Neuron (in vitro differentiated cells): ENCODE data around the gene HECA.
"Not testable (repeated sequence)": the region's sequence is repeated elsewhere in the genome, so short reads cannot be mapped to it uniquely, and the experiment has no call there.

Experiments
- H2AFZ ChIP-seq: one replicate; pipeline ENCODE4 v1.6.1; 2013; ENCODE audit warnings: low read depth, mild to moderate bottlenecking, inconsistent platforms, low read length, moderate library complexity
- H3K27me3 ChIP-seq: one replicate; pipeline ENCODE4 v1.6.1; 2013; ENCODE audit warnings: low read length; ENCODE audit not compliant: insufficient read depth
- H3K36me3 ChIP-seq: one replicate; pipeline ENCODE4 v1.6.1; 2013; ENCODE audit warnings: low read length; ENCODE audit not compliant: insufficient read depth
- H3K4me1 ChIP-seq: one replicate; pipeline ENCODE4 v1.6.1; 2013; ENCODE audit warnings: low read length; ENCODE audit not compliant: insufficient read depth
- H3K4me3 ChIP-seq: 2 replicates; pipeline ENCODE4 v1.5.1; 2013; ENCODE audit warnings: mild to moderate bottlenecking, low read length, moderate library complexity
- H3K9me3 ChIP-seq: one replicate; pipeline ENCODE4 v1.6.1; 2013; ENCODE audit warnings: low read length

The HECA gene

DNA sequence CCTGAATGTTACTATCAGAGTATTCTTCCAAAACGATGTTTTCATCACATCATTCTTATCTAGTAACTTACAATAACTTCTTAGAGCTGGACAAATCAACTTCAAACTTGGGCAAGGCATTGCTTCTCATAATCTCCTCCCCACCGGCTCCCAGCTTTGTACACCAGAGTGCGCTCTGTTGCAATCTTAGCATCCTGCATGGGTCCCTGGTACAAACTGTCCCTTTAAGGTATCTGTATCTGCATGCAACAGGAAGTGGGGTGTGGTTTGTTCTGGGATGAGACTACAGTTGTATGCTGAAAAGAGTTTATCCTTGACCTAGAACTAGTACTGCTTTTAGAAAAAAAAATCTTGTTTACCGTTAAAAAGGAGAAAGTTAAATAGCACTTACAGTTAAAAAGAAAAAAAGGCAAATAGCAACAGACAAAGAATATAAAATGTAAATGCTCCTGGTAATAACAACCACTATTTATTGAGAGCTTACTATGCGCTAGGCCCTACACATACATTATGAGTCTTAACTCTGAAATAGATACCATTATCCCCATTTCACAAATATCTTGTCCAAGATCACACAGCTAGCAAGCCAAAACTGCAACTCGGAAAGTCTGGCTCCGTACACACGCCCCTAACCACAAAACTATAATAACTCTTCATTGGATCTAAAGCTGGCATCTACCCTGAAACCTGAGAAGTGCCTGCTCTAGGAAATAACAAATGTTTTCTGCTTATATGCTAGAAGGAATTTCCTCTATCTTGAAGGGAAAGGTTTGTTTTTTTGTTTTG lies 9.8 kb upstream of the HECA start:
- no peaks in the 10 kb centered on the region for H3K36me3 ChIP-seq
- H3K27me3 ChIP-seq, result peaks cover 4% of the 10 kb centered on the region
- H3K4me3 ChIP-seq, result no peak overlapping the region
- no peak overlapping the region for H2AFZ ChIP-seq
- H3K4me1 ChIP-seq, result no peaks in the 10 kb centered on the region
- H3K9me3 ChIP-seq, result peaks cover under 1% of the 10 kb centered on the region

- no peak overlapping the region for H2AFZ ChIP-seq
These were observed 8.6 kb upstream of the HECA start for GRCh38 chr6:139126255-139126654.

GRCh38 chr6:139126931-139127330 lies 7.9 kb upstream of the HECA start:
- H2AFZ ChIP-seq, result no peak overlapping the region
- H3K27me3 ChIP-seq, result peaks cover 4% of the 10 kb centered on the region
- H3K4me3 ChIP-seq, result no peak overlapping the region
- H3K36me3 ChIP-seq, result no peaks in the 10 kb centered on the region
- H3K4me1 ChIP-seq, result no peaks in the 10 kb centered on the region
- H3K9me3 ChIP-seq, result no peaks in the 10 kb centered on the region

More at GRCh38 chr6:139126255-139126654, 8.6 kb upstream of the HECA start:
- no peaks in the 10 kb centered on the region for H3K36me3 ChIP-seq
- H3K4me1 ChIP-seq, result no peaks in the 10 kb centered on the region
- H3K27me3 ChIP-seq, result peaks cover 4% of the 10 kb centered on the region
- no peak overlapping the region for H3K4me3 ChIP-seq
- H3K9me3 ChIP-seq, result no peaks in the 10 kb centered on the region

GRCh38 chr6:139129284-139129683 lies 5.6 kb upstream of the HECA start:
- no peaks in the 10 kb centered on the region for H3K36me3 ChIP-seq
- H3K27me3 ChIP-seq, result peaks cover 4% of the 10 kb centered on the region
- H3K9me3 ChIP-seq, result no peaks in the 10 kb centered on the region
- no peak overlapping the region for H2AFZ ChIP-seq
- no peaks in the 10 kb centered on the region for H3K4me1 ChIP-seq
- no peak overlapping the region for H3K4me3 ChIP-seq

GRCh38 chr6:139131736-139132280 lies 3.1 kb upstream of the HECA start:
- Histone ChIP-seq H3K27me3 (peaks cover 4% of the 10 kb centered on the region), H2AFZ (no peak overlapping the region), H3K4me1 (peaks cover 7% of the 10 kb centered on the region), H3K4me3 (no peak overlapping the region), H3K36me3 (no peaks in the 10 kb centered on the region), H3K9me3 (no peaks in the 10 kb centered on the region)

DNA sequence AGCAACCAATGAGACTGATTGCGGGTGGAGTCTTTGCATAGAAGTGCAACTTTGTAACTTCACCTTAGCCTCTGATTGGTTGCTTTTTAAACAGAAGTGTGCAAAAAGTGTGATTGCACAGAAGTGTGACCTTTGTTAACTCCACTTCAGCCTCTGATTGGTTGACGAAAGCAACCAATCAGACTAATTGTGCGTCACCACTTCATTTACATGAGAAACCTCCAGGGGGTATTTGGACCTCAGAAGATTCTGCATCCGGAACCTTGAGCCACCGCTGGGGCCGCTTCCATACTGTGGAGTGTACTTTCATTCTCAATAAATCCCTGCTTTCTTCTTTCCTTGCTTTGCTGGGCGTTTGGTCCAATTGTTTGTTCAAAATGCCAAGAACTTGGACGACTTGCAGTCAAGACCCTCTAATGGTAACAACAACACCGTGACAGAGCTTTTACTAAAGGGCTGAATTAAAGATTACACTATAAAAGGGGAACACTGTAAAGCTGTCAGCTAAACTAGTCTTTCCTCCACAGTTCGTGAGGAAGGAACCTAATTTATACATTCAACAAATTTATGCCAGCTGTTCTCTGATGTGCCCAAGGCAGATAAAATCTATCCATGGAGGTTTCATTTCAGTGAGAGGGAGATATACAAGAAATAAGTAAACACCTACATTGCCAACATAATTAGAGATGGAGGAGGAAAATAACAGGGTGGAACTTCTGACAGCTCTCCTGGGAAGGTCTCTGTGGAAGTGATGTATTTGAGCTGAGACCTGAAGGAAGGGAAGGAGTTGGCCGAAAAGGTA lies 1.4 kb upstream of the HECA start:
- H3K4me1 ChIP-seq, result peaks cover 7% of the 10 kb centered on the region
- H3K27me3 ChIP-seq, result no peaks in the 10 kb centered on the region
- H3K4me3 ChIP-seq, result no peak overlapping the region
- peak overlapping the region; percentile 5 for H2AFZ ChIP-seq
- H3K9me3 ChIP-seq, result no peaks in the 10 kb centered on the region
- no peaks in the 10 kb centered on the region for H3K36me3 ChIP-seq

- Histone ChIP-seq H3K4me3 (no peak overlapping the region), H3K27me3 (no peaks in the 10 kb centered on the region)
These were observed 850 bp upstream of the HECA start for GRCh38 chr6:139134064-139134395.

DNA sequence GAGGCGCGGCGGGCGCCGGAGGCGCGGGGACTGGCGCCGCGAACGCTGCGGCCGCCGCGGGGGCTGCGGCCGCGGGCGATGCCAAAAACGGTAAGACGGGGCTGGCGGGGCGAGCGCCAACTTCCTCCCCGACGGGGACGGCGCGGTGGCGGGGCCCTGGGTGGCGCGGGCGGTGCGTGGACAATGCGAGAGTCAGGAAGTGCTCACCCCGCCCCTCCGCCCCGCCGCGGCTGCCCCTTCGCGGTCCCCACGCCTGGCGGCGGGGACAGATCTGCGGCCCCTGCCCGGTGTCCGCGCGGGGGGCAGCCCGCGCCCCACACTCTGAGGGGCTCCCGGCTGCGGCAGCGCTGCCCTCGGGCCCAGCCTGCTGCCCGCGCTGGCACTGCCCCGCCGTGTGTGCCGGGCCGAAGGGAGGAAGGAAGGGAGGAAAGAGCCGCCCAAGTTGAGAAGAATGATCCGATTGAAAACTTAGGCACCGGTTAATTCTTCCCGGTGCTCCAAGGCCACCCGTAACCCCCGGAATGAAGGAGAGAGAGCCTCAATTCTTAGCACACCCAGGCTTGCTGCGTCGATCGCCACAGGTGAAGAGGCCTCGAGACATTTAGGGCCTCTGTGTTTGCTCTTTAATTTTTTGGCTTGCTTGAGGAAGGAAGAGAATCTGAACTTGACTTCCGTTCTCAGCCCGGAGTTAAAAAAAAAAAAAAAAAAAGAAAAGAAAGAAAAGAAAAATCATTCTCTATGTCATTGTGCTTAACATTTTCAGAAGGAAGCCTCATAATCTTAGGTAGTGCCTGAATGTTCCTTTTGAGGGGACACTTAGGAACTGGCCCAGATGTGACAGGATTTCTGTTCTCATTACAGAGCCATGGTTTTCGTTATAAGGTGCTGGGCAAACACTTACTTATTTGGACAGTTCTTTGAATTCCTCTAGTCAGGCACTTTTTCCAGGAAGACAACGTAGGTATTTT lies 982 bp downstream of the HECA start:
- H2AFZ ChIP-seq, result peak overlapping the region; percentile 80
- H3K27me3 ChIP-seq, result no peaks in the 10 kb centered on the region
- peaks cover 7% of the 10 kb centered on the region for H3K4me1 ChIP-seq
- H3K4me3 ChIP-seq, result peak overlapping the region; percentile 84
- H3K9me3 ChIP-seq, result no peaks in the 10 kb centered on the region
- no peaks in the 10 kb centered on the region for H3K36me3 ChIP-seq

More at GRCh38 chr6:139134064-139134395, 850 bp upstream of the HECA start:
- no peaks in the 10 kb centered on the region for H3K9me3 ChIP-seq
- no peaks in the 10 kb centered on the region for H3K36me3 ChIP-seq
- peak overlapping the region; percentile 5 for H2AFZ ChIP-seq
- peaks cover 7% of the 10 kb centered on the region for H3K4me1 ChIP-seq

DNA sequence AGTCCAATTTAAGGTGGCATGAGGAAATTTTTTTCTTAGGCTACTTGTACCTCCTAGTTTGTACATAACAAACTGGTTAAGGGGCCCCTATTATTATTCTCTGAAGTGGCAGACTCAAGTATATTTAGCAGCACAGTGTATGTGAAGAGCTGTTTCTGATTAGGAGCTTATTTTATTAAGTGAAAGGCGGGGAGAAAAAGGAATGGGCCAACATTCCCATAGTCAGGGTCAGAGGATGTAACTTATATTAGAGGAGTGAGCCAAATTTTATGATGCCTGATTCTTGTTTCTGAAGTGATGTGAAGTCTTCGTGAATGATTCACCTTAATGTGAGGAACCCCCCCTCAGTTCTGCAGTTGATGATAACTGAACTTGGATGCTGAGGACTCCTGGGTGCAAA lies 2.8 kb downstream of the HECA start:
- H3K9me3 ChIP-seq, result no peaks in the 10 kb centered on the region
- no peaks in the 10 kb centered on the region for H3K36me3 ChIP-seq
- H3K4me3 ChIP-seq, result no peak overlapping the region
- no peaks in the 10 kb centered on the region for H3K27me3 ChIP-seq
- peaks cover 7% of the 10 kb centered on the region for H3K4me1 ChIP-seq
- no peak overlapping the region for H2AFZ ChIP-seq

- H3K36me3 ChIP-seq, H3K27me3 ChIP-seq, H3K4me1 ChIP-seq, H3K4me3 ChIP-seq, H3K9me3 ChIP-seq, H2AFZ ChIP-seq: not testable (repeated sequence)
These were observed 6.0 kb downstream of the HECA start for GRCh38 chr6:139140854-139141253.

GRCh38 chr6:139142262-139142661 lies 7.4 kb downstream of the HECA start:
- peaks cover 1% of the 10 kb centered on the region for H3K9me3 ChIP-seq

DNA sequence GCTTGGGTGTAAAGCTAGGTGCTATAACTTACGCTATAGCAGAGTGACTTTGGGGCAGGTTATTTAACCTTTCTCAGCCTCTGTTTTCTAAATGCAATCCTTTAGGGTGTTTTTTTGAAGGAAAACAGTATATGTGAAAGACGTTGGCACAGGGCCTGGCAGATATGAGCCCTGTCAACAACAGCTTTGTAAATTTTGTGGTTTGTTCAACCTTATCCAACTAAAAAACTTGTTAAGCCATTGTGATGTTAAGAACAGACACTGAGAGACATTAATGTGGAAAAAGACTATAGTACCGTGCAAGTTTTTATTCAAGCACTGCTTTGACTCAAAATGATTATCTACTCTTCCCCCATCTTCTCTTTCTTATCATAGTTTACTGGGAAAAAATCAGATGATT lies 8.2 kb downstream of the HECA start:
- Histone ChIP-seq H3K4me1 (no peaks in the 10 kb centered on the region), H3K27me3 (no peaks in the 10 kb centered on the region), H3K9me3 (peaks cover 1% of the 10 kb centered on the region), H2AFZ (no peak overlapping the region), H3K4me3 (no peak overlapping the region), H3K36me3 (no peaks in the 10 kb centered on the region)

More at GRCh38 chr6:139142262-139142661, 7.4 kb downstream of the HECA start:
- no peaks in the 10 kb centered on the region for H3K36me3 ChIP-seq
- H3K4me3 ChIP-seq, result no peak overlapping the region
- H3K4me1 ChIP-seq, result no peaks in the 10 kb centered on the region
- no peaks in the 10 kb centered on the region for H3K27me3 ChIP-seq
- no peak overlapping the region for H2AFZ ChIP-seq
